ENCODE results near the gene OR12D3. TPM values are rescaled to one million over a fixed set of nuclear protein-coding genes. Genes with fewer than 3 reads are reported as not detected.
"Not testable (repeated sequence)": the region's sequence is repeated elsewhere in the genome, so short reads cannot be mapped to it uniquely, and the experiment has no call there.

The OR12D3 gene, protein sequence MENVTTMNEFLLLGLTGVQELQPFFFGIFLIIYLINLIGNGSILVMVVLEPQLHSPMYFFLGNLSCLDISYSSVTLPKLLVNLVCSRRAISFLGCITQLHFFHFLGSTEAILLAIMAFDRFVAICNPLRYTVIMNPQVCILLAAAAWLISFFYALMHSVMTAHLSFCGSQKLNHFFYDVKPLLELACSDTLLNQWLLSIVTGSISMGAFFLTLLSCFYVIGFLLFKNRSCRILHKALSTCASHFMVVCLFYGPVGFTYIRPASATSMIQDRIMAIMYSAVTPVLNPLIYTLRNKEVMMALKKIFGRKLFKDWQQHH
- not detected for polyA plus RNA-seq (2012; ENCODE audit: insufficient read depth, insufficient read length)

- H3K4me3 ChIP-seq (ENCODE audit: low read length), result no peak within 1 kb of the TSS
- DNase-seq (ENCODE audit: low read depth, low spot score), result no peak
These were observed at the start of gene OR12D3 for GRCh38 chr6:29375191-29375590. Gene OR12D3, minus strand, starts transcription at chr6:29375291. Its CDS starts 4 bp downstream, at chr6:29375287.

DNA sequence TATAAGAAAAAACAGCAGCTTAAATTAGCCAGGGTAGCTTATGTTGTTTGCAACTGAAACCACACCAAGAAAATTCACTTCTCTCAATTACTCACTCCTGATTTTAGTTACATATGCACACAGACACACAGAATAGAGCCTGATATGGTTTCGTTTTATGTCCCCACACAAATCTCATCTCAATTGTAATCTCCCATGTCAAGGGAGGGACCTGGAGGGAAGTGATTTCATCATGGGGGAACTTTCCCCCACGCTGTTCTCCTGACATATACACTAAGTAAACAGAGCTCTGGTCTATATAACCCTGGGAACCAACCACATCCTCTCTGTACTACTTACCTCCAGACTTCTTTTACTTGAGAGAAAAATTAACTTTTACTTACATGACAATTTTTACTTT is 49.5 kb upstream of the OR12D3 start:
- H3K4me3 ChIP-seq (ENCODE audit: low read length), result no peak overlapping the region
- peak; percentile 7 for DNase-seq (ENCODE audit: low read depth, low spot score)

DNA sequence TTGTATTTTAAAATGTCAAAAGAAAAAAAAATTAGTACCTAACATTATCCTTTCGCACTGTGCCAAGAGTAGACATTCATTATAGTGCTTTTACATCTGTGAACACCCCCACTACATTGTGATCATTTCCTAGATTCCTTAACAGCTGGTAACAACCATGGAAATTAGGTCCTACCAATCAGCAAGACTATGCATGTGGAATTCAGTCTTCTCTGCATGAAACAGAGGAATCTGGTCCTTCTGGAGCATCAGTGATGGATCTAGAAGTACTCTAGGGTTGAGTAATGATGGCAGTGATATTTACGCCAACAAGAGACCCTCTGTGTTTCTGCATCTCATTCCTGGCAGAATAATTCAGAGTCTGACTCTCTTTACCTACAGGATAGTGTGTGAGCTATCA is 49.1 kb upstream of the OR12D3 start:
- DNase-seq (ENCODE audit: low read depth, low spot score), result no peak
- no peak overlapping the region for H3K4me3 ChIP-seq (ENCODE audit: low read length)

GRCh38 chr6:29419516-29419915 is 44.4 kb upstream of the OR12D3 start:
- H3K4me3 ChIP-seq (ENCODE audit: low read length), result no peak overlapping the region
- DNase-seq (ENCODE audit: low read depth, low spot score), result no peak

DNA sequence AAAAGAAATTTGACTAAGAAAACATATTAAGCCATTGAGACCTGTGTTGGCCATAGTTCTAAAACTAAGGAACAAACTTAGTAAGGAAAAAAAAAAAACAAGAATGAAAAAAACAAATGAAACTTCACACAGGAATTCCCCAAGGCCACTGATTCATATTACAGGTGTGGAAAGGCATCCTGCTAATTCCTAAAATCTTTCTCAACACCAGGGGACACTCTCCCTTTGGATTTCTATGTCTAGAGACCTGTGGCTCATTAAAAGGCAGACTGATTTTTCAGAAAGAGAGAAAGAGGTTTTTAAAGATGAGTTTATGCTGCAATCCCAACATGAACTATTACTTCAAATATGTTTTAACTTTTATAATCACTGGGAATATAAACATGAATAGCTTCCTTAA is 39.5 kb upstream of the OR12D3 start, which contains the start of gene OR12D1:
Gene OR12D1, plus strand, starts transcription at position 341 of the 400 bp plus-strand sequence.
- no peak for DNase-seq (ENCODE audit: low read depth, low spot score)
- no peak within 1 kb of the TSS for H3K4me3 ChIP-seq (ENCODE audit: low read length)

- H3K4me3 ChIP-seq (ENCODE audit: low read length), result no peak overlapping the region
- DNase-seq (ENCODE audit: low read depth, low spot score), result no peak
These were observed 28.7 kb upstream of the OR12D3 start for GRCh38 chr6:29403801-29404200.

- DNase-seq (ENCODE audit: low read depth, low spot score), result no peak
- H3K4me3 ChIP-seq (ENCODE audit: low read length), result no peak overlapping the region
These were observed 24.4 kb upstream of the OR12D3 start for GRCh38 chr6:29399525-29399924.

DNA sequence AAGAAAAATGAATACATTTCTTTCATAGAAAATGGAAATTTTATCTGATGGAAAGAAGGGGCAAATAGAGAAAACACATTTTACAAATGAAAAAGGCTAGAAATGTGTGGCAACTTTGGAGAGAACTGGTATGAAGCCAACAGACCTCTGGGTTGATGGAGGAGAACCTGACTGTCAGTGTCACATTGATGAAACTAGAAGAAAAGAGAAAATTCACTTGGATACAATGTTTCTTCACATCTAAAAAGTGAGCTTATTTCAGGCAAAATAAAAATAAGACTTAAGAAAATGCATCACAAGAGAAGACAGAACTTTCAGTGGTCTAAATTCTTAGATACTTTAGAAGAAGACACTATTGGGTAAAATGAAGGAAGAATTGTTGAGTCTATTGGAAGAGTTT is 20.2 kb upstream of the OR12D3 start, which contains the start of gene OR12D2:
Gene OR12D2, plus strand, starts transcription at position 301 of the 400 bp plus-strand sequence. CDS start 1,069 bp downstream, outside the sequence.
- no peak for DNase-seq (ENCODE audit: low read depth, low spot score)
- no peak within 1 kb of the TSS for H3K4me3 ChIP-seq (ENCODE audit: low read length)

GRCh38 chr6:29388533-29388932 is 13.4 kb upstream of the OR12D3 start:
- DNase-seq (ENCODE audit: low read depth, low spot score), result no peak
- no peak overlapping the region for H3K4me3 ChIP-seq (ENCODE audit: low read length)

DNA sequence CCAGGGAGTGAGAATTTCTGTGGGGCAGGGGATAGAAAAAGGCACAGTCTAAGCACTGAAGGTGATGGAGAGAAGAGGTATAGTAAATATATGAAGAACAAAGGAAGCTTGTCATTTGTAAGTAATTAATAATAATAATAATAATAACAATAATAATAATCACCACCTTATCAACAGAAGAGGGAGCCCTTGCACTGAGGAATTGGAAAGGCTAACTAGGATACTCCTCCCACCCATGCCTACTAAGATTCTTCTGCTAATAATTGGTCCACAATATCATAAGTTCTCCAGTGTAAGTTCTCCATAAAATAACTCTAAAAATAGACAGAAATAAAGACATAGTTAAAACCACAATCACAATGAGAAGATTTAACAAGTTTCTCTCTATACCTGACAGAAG is 912 bp upstream of the OR12D3 start:
- H3K4me3 ChIP-seq (ENCODE audit: low read length), result no peak overlapping the region
- no peak for DNase-seq (ENCODE audit: low read depth, low spot score)

DNA sequence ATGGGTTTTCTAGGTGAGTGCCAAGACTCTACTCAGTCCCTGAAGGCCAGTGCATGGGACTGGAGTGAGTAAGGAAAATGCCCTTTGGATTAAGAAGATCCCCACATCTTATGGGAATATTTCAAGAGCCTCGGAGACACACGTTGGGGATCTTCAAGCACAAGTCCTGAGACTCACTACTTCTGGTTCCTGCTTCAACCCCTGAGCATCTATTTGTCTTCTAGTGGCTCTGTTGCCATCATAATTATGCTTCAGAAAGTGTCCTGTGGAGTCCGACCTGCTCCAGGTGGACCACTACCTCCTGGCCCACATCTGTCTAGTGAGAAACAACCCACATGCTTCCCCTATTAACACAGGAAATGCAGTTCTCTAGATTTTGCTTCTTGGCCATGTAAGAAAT is 6.3 kb downstream of the OR12D3 start, which contains the start of gene OR5V1:
Gene OR5V1, minus strand, starts transcription at position 101 of the 400 bp plus-strand sequence. CDS start 12,670 bp downstream, outside the sequence.
- no peak within 1 kb of the TSS for H3K4me3 ChIP-seq (ENCODE audit: low read length)
- no peak for DNase-seq (ENCODE audit: low read depth, low spot score)

GRCh38 chr6:29355603-29356002 is 19.5 kb downstream of the OR12D3 start:
- DNase-seq (ENCODE audit: low read depth, low spot score), result no peak
- no peak overlapping the region for H3K4me3 ChIP-seq (ENCODE audit: low read length)

DNA sequence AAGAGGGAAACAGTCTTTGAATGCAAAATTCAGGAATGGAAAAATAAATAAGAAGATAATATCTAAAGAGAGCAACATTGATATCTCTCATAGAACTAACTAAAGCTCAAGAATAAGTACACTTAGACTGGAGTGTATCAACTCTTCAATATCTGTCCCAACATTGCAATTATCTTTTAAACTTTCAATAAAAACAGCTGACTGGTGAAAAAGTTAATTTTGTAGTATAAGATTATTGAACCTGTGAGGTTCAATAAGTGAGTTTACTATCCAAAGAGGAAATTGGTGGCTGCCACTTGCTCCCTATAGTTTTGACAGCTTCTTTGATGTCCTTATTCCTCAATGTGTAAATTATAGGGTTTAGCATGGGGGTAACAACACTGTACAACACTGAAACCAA is 20.1 kb downstream of the OR12D3 start:
- H3K4me3 ChIP-seq (ENCODE audit: low read length), result no peak overlapping the region
- DNase-seq (ENCODE audit: low read depth, low spot score), result no peak

- DNase-seq (ENCODE audit: low read depth, low spot score); H3K4me3 ChIP-seq (ENCODE audit: low read length): not testable (repeated sequence)
These were observed 25.7 kb downstream of the OR12D3 start for GRCh38 chr6:29349348-29349747.

DNA sequence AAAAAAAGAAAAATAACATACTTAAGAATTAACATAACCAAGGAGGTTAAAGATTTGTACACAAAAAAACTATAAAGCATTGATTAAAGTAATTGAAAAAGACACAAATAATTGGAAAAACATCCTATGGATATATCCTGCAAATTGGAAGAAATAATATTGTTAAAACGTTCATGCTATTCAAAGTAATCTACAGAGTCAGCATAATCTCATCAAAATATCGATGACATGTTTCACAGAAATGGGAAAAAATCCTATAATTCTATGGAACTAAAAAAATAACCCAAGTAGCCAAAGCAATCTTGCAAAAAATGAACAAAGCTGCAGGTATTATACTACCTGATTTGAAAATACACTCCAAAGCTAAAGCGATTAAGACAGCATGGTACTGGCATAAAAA is 29.7 kb downstream of the OR12D3 start:
- no peak overlapping the region for H3K4me3 ChIP-seq (ENCODE audit: low read length)
- no peak for DNase-seq (ENCODE audit: low read depth, low spot score)

DNA sequence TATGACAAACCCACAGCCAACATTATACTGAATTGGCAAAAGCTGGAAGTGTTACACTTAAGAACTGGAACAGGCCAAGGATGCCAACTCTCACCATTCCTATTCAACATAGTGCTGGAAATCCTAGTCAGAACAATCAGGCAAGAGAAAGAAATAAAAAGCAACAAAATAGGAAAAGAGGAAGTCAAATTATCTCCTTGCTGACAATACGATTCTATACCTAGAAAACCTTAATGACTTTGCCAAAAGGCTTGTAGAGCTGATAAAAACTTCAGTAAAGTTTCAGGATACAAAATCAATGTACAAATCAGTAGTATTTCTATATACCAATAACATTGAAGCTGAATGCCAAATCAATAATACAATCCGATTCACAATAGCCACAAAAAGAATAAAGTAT is 38.8 kb downstream of the OR12D3 start:
- no peak for DNase-seq (ENCODE audit: low read depth, low spot score)
- H3K4me3 ChIP-seq (ENCODE audit: low read length), result no peak overlapping the region

DNA sequence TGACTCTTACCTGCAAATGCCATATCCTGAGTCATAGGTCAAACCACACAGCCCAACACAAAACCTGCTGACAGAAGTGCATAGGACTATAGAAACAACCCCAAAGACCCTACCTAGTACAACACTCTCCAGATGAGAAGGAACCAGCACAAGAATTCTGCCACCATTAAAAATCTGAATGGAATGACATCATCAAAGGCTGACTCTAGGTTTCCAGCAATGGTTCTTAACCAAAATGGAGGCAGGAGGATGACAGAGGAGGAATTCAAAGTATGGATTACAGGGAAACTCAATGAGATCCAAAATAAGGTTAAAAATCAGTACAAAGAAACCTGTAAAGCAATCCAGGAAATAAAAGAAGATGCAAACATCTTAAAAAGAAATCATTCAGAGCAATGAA is 42.4 kb downstream of the OR12D3 start:
- DNase-seq (ENCODE audit: low read depth, low spot score), result no peak
- no peak overlapping the region for H3K4me3 ChIP-seq (ENCODE audit: low read length)

- no peak overlapping the region for H3K4me3 ChIP-seq (ENCODE audit: low read length)
- DNase-seq (ENCODE audit: low read depth, low spot score), result no peak
These were observed 49.3 kb downstream of the OR12D3 start for GRCh38 chr6:29325777-29326176.

Data from Jurkat, Clone E6-1 (cell line).